T-helper 17 cell (primary cell): ENCODE data around the gene ANO1. TPM values are rescaled to one million over a fixed set of nuclear protein-coding genes. Genes with fewer than 3 reads are reported as not detected.

Source experiments
- ATAC-seq: fragments of 150-1000 bp; cut with Tn5 transposase; 2 replicates; pipeline ENCODE4 v1.10.0; 2021; ENCODE audit warnings: mild to moderate bottlenecking, moderate library complexity
- DNase-seq, 3 donors: peaks; one replicate each; pipeline versions ENCODE4 v3.0.0 to v3.0.0-alpha.2; 2020 to 2021
- H3K9me3 ChIP-seq: one replicate; pipeline ENCODE4 v1.7.0; 2013; ENCODE audit warnings: low read length, mild to moderate bottlenecking; ENCODE audit not compliant: control insufficient read depth, poor library complexity, severe bottlenecking
- H3K27ac Mint-ChIP-seq: one replicate; pipeline ENCODE4 v1.8.0; 2022; ENCODE audit warnings: mild to moderate bottlenecking, moderate library complexity, mixed read lengths
- H3K27me3 Mint-ChIP-seq: one replicate; pipeline ENCODE4 v1.8.0; 2022; ENCODE audit warnings: mixed read lengths
- H3K36me3 Mint-ChIP-seq: one replicate; pipeline ENCODE4 v1.8.0; 2022; ENCODE audit warnings: low read depth, mixed read lengths
- H3K4me1 Mint-ChIP-seq: one replicate; pipeline ENCODE4 v1.8.0; 2022; ENCODE audit warnings: mild to moderate bottlenecking, mixed read lengths
- H3K4me3 Mint-ChIP-seq: one replicate; pipeline ENCODE4 v1.8.0; 2022; ENCODE audit warnings: mild to moderate bottlenecking, moderate library complexity, mixed read lengths
- total RNA-seq, 4 donors: library from RNA in 2 of 4; stranded (reverse) in 2 of 4; gene quantifications; one replicate each; pipeline ENCODE4 v1.2.3 and lab custom pipeline; 2022 to 2026

The ANO1 gene
- total RNA-seq, 2 donors from 2014 or later, result 0.34 TPM; not detected in 1

GRCh38 chr11:70138403-70138802 lies 60.3 kb downstream of the ANO1 start:
- Mint-ChIP-seq H3K27me3 (peaks cover 52% of the 10 kb centered on the region), H3K4me1 (peaks cover 2% of the 10 kb centered on the region), H3K36me3 (no peaks in the 10 kb centered on the region), H3K4me3 (no peak overlapping the region), H3K27ac (no peak overlapping the region)
- DNase-seq (no peak), ATAC-seq (no peak)
- H3K9me3 ChIP-seq, result no peaks in the 10 kb centered on the region

GRCh38 chr11:70139785-70140410 lies 61.8 kb downstream of the ANO1 start:
- H3K9me3 ChIP-seq, result no peaks in the 10 kb centered on the region
- H3K27ac Mint-ChIP-seq, result no peak overlapping the region
- ATAC-seq (no peak), DNase-seq (no peak)
- no peak overlapping the region for H3K4me3 Mint-ChIP-seq
- peaks cover 2% of the 10 kb centered on the region for H3K4me1 Mint-ChIP-seq
- H3K27me3 Mint-ChIP-seq, result peaks cover 52% of the 10 kb centered on the region
- H3K36me3 Mint-ChIP-seq, result no peaks in the 10 kb centered on the region

GRCh38 chr11:70140711-70141485 lies 62.8 kb downstream of the ANO1 start:
- Mint-ChIP-seq H3K4me3 (no peak overlapping the region), H3K4me1 (peaks cover 2% of the 10 kb centered on the region)
- no peak for ATAC-seq

GRCh38 chr11:70141486-70142220 lies 63.5 kb downstream of the ANO1 start:
- no peaks in the 10 kb centered on the region for H3K9me3 ChIP-seq
- H3K27me3 Mint-ChIP-seq, result peaks cover 62% of the 10 kb centered on the region
- H3K4me3 Mint-ChIP-seq, result no peak overlapping the region
- peaks cover 5% of the 10 kb centered on the region for H3K4me1 Mint-ChIP-seq
- no peak for ATAC-seq
- H3K36me3 Mint-ChIP-seq, result no peaks in the 10 kb centered on the region
- no peak for DNase-seq
- H3K27ac Mint-ChIP-seq, result no peak overlapping the region

More at GRCh38 chr11:70140711-70141485, 62.8 kb downstream of the ANO1 start:
- no peak for DNase-seq
- Mint-ChIP-seq H3K27me3 (peaks cover 54% of the 10 kb centered on the region), H3K27ac (no peak overlapping the region), H3K36me3 (no peaks in the 10 kb centered on the region)
- H3K9me3 ChIP-seq, result no peaks in the 10 kb centered on the region

- Mint-ChIP-seq H3K27me3 (peaks cover 66% of the 10 kb centered on the region), H3K36me3 (no peaks in the 10 kb centered on the region)
- no peak for ATAC-seq
Measured at GRCh38 chr11:70142221-70142875, 64.2 kb downstream of the ANO1 start.

GRCh38 chr11:70144262-70144661 lies 66.1 kb downstream of the ANO1 start:
- Mint-ChIP-seq H3K4me3 (no peak overlapping the region), H3K27me3 (peaks cover 75% of the 10 kb centered on the region), H3K4me1 (peaks cover 5% of the 10 kb centered on the region), H3K27ac (no peak overlapping the region), H3K36me3 (no peaks in the 10 kb centered on the region)
- ATAC-seq (no peak), DNase-seq (no peak)
- no peaks in the 10 kb centered on the region for H3K9me3 ChIP-seq

More at GRCh38 chr11:70142221-70142875, 64.2 kb downstream of the ANO1 start:
- H3K9me3 ChIP-seq, result no peaks in the 10 kb centered on the region
- Mint-ChIP-seq H3K4me1 (peaks cover 5% of the 10 kb centered on the region), H3K4me3 (no peak overlapping the region), H3K27ac (no peak overlapping the region)
- DNase-seq, result no peak

GRCh38 chr11:70145071-70145470 lies 67.0 kb downstream of the ANO1 start:
- Mint-ChIP-seq H3K4me1 (peaks cover 5% of the 10 kb centered on the region), H3K27ac (no peak overlapping the region), H3K4me3 (no peak overlapping the region), H3K36me3 (no peaks in the 10 kb centered on the region), H3K27me3 (peaks cover 66% of the 10 kb centered on the region)
- ATAC-seq (no peak), DNase-seq (no peak)
- H3K9me3 ChIP-seq, result no peaks in the 10 kb centered on the region

- Mint-ChIP-seq H3K27me3 (peaks cover 63% of the 10 kb centered on the region), H3K27ac (no peak overlapping the region), H3K4me1 (peaks cover 5% of the 10 kb centered on the region), H3K36me3 (no peaks in the 10 kb centered on the region), H3K4me3 (no peak overlapping the region)
- DNase-seq (no peak), ATAC-seq (no peak)
- no peaks in the 10 kb centered on the region for H3K9me3 ChIP-seq
Measured at GRCh38 chr11:70145841-70146240, 67.7 kb downstream of the ANO1 start.

GRCh38 chr11:70146299-70146698 lies 68.2 kb downstream of the ANO1 start:
- ATAC-seq, result no peak
- Mint-ChIP-seq H3K4me3 (no peak overlapping the region), H3K27ac (no peak overlapping the region), H3K36me3 (no peaks in the 10 kb centered on the region), H3K27me3 (peaks cover 63% of the 10 kb centered on the region), H3K4me1 (peaks cover 5% of the 10 kb centered on the region)
- no peak for DNase-seq
- no peaks in the 10 kb centered on the region for H3K9me3 ChIP-seq

- Mint-ChIP-seq H3K27ac (no peak overlapping the region), H3K4me1 (peaks cover 5% of the 10 kb centered on the region), H3K4me3 (no peak overlapping the region), H3K27me3 (peaks cover 60% of the 10 kb centered on the region), H3K36me3 (no peaks in the 10 kb centered on the region)
- H3K9me3 ChIP-seq, result no peaks in the 10 kb centered on the region
- no peak for ATAC-seq
- DNase-seq, result no peak
Measured at GRCh38 chr11:70146895-70147520, 68.9 kb downstream of the ANO1 start.

- no peaks in the 10 kb centered on the region for H3K9me3 ChIP-seq
- DNase-seq, result no peak
- H3K27me3 Mint-ChIP-seq, result peaks cover 57% of the 10 kb centered on the region
- no peak overlapping the region for H3K27ac Mint-ChIP-seq
- H3K4me1 Mint-ChIP-seq, result peaks cover 5% of the 10 kb centered on the region
- no peaks in the 10 kb centered on the region for H3K36me3 Mint-ChIP-seq
- no peak overlapping the region for H3K4me3 Mint-ChIP-seq
- no peak for ATAC-seq
Measured at GRCh38 chr11:70147668-70148067, 69.6 kb downstream of the ANO1 start.

- no peaks in the 10 kb centered on the region for H3K9me3 ChIP-seq
- DNase-seq (no peak), ATAC-seq (no peak)
- Mint-ChIP-seq H3K27me3 (peaks cover 37% of the 10 kb centered on the region), H3K27ac (no peak overlapping the region), H3K4me3 (no peak overlapping the region), H3K4me1 (no peaks in the 10 kb centered on the region), H3K36me3 (no peaks in the 10 kb centered on the region)
Measured at GRCh38 chr11:70151671-70152070, 73.6 kb downstream of the ANO1 start.
